Activated T-cell treated with anti-CD3 and anti-CD28 coated beads, Interleukin-2, amount 50 U/mL, for 72 hours (primary cell): ENCODE results near the gene ARHGAP24. TPM values are rescaled to one million over a fixed set of nuclear protein-coding genes. Genes with fewer than 3 reads are reported as not detected.

Experiments used
- ATAC-seq, 2 donors: fragments of 150-1000 bp; cut with Tn5 transposase; replicated peaks in 1 of 2; 2 replicates each; pipeline ENCODE4 v1.10.0; 2021; ENCODE audit warnings: moderate library complexity in 2 of 2, mild to moderate bottlenecking in 1 of 2
- DNase-seq, 2 donors: peaks; one replicate each; pipeline ENCODE4 v3.0.0; 2021 to 2022; ENCODE audit warnings: mixed read lengths in 1 of 2
- H3K27ac Mint-ChIP-seq: one replicate; pipeline ENCODE4 v1.8.0; 2022; ENCODE audit warnings: mild to moderate bottlenecking, moderate library complexity, mixed read lengths
- H3K27me3 Mint-ChIP-seq: one replicate; pipeline ENCODE4 v1.8.0; 2022; ENCODE audit warnings: low read depth, mixed read lengths
- H3K36me3 Mint-ChIP-seq, 2 donors: one replicate each; pipeline ENCODE4 v1.8.0; 2022; ENCODE audit warnings: mixed read lengths in 2 of 2, mild to moderate bottlenecking in 1 of 2; ENCODE audit not compliant: insufficient read depth in 2 of 2
- H3K4me1 Mint-ChIP-seq: one replicate; pipeline ENCODE4 v1.8.0; 2022; ENCODE audit warnings: low read depth, mixed read lengths
- H3K4me3 Mint-ChIP-seq, 2 donors: one replicate each; pipeline ENCODE4 v1.8.0; 2022; ENCODE audit warnings: mild to moderate bottlenecking in 2 of 2, mixed read lengths in 2 of 2, moderate library complexity in 2 of 2
- H3K9me3 Mint-ChIP-seq, 2 donors: one replicate each; pipeline ENCODE4 v1.8.0; 2022; ENCODE audit warnings: mixed read lengths in 2 of 2
- total RNA-seq, 2 donors: library from RNA; stranded (reverse); gene quantifications; one replicate each; pipeline ENCODE4 v1.2.3, GENCODE V29; 2022

Gene ARHGAP24
- total RNA-seq: not detected

- H3K9me3 Mint-ChIP-seq: peaks cover 0 to 2% of the 10 kb centered on the region in 2 donors
- no peaks in the 10 kb centered on the region for H3K36me3 Mint-ChIP-seq
- H3K4me3 Mint-ChIP-seq: peak within 1 kb of the TSS; percentile 57 to 60
- peaks cover 6% of the 10 kb centered on the region for H3K4me1 Mint-ChIP-seq
- no peak within 1 kb of the TSS for H3K27ac Mint-ChIP-seq
- DNase-seq (peak; percentile 7 to 13), ATAC-seq (peak; percentile 67 to 68)
- H3K27me3 Mint-ChIP-seq: peaks cover 23% of the 10 kb centered on the region
These were observed at the start of gene ARHGAP24 for GRCh38 chr4:85474818-85475630. Gene ARHGAP24 (plus strand): TSS chr4:85475150.

GRCh38 chr4:85426366-85426765, 48.6 kb upstream of the ARHGAP24 start:
- Mint-ChIP-seq H3K27me3 (no peaks in the 10 kb centered on the region), H3K9me3 (peaks cover 0 to 2% of the 10 kb centered on the region in 2 donors), H3K27ac (no peak overlapping the region), H3K4me3 (no peak overlapping the region), H3K36me3 (peaks cover 0 to 2% of the 10 kb centered on the region in 2 donors), H3K4me1 (no peaks in the 10 kb centered on the region)
- ATAC-seq (no peak), DNase-seq (no peak)

GRCh38 chr4:85427123-85427522, 47.8 kb upstream of the ARHGAP24 start:
- no peaks in the 10 kb centered on the region for H3K27me3 Mint-ChIP-seq
- DNase-seq (no peak), ATAC-seq (no peak)
- H3K36me3 Mint-ChIP-seq: peaks cover 0 to 2% of the 10 kb centered on the region in 2 donors
- no peaks in the 10 kb centered on the region for H3K4me1 Mint-ChIP-seq
- no peak overlapping the region for H3K27ac Mint-ChIP-seq
- H3K9me3 Mint-ChIP-seq: peaks cover 0 to 2% of the 10 kb centered on the region in 2 donors
- no peak overlapping the region for H3K4me3 Mint-ChIP-seq

GRCh38 chr4:85430226-85430625, 44.7 kb upstream of the ARHGAP24 start:
- ATAC-seq: no peak
- Mint-ChIP-seq H3K9me3 (peaks cover 0 to 2% of the 10 kb centered on the region in 2 donors), H3K27me3 (no peaks in the 10 kb centered on the region), H3K36me3 (peaks cover 0 to 2% of the 10 kb centered on the region in 2 donors), H3K4me3 (no peak overlapping the region), H3K4me1 (no peaks in the 10 kb centered on the region), H3K27ac (no peak overlapping the region)
- no peak for DNase-seq

- Mint-ChIP-seq H3K27me3 (no peaks in the 10 kb centered on the region), H3K27ac (no peak overlapping the region), H3K4me1 (no peaks in the 10 kb centered on the region), H3K36me3 (peaks cover 0 to 2% of the 10 kb centered on the region in 2 donors), H3K9me3 (peaks cover 0 to 2% of the 10 kb centered on the region in 2 donors), H3K4me3 (no peak overlapping the region)
- DNase-seq: no peak
- ATAC-seq: no peak
These were observed 44.3 kb upstream of the ARHGAP24 start for GRCh38 chr4:85430697-85431096.

- H3K9me3 Mint-ChIP-seq: peaks cover 0 to 2% of the 10 kb centered on the region in 2 donors
- ATAC-seq: no peak
These were observed 43.8 kb upstream of the ARHGAP24 start for GRCh38 chr4:85431156-85431555.

GRCh38 chr4:85431881-85432485, 43.0 kb upstream of the ARHGAP24 start:
- Mint-ChIP-seq H3K4me1 (no peaks in the 10 kb centered on the region), H3K4me3 (no peak overlapping the region), H3K27ac (no peak overlapping the region)

More at GRCh38 chr4:85431156-85431555, 43.8 kb upstream of the ARHGAP24 start:
- Mint-ChIP-seq H3K36me3 (peaks cover 0 to 2% of the 10 kb centered on the region in 2 donors), H3K27ac (no peak overlapping the region), H3K4me3 (no peak overlapping the region), H3K27me3 (no peaks in the 10 kb centered on the region), H3K4me1 (no peaks in the 10 kb centered on the region)
- DNase-seq: no peak

GRCh38 chr4:85445050-85445639, 29.8 kb upstream of the ARHGAP24 start:
- Mint-ChIP-seq H3K27me3 (no peaks in the 10 kb centered on the region), H3K9me3 (no peaks in the 10 kb centered on the region), H3K4me3 (no peak overlapping the region), H3K27ac (no peak overlapping the region), H3K4me1 (no peaks in the 10 kb centered on the region), H3K36me3 (no peaks in the 10 kb centered on the region)
- DNase-seq: no peak
- no peak for ATAC-seq

More at GRCh38 chr4:85431881-85432485, 43.0 kb upstream of the ARHGAP24 start:
- H3K36me3 Mint-ChIP-seq: peaks cover 0 to 2% of the 10 kb centered on the region in 2 donors
- H3K27me3 Mint-ChIP-seq: no peaks in the 10 kb centered on the region
- DNase-seq (no peak), ATAC-seq (no peak)
- peaks cover 2 to 4% of the 10 kb centered on the region in 2 donors for H3K9me3 Mint-ChIP-seq

GRCh38 chr4:85446141-85446861, 28.6 kb upstream of the ARHGAP24 start:
- Mint-ChIP-seq H3K9me3 (no peaks in the 10 kb centered on the region), H3K4me1 (no peaks in the 10 kb centered on the region), H3K4me3 (no peak overlapping the region), H3K27me3 (no peaks in the 10 kb centered on the region), H3K36me3 (no peaks in the 10 kb centered on the region), H3K27ac (no peak overlapping the region)
- DNase-seq (no peak), ATAC-seq (no peak)

- Mint-ChIP-seq H3K9me3 (no peaks in the 10 kb centered on the region), H3K36me3 (no peaks in the 10 kb centered on the region), H3K27ac (no peak overlapping the region), H3K27me3 (no peaks in the 10 kb centered on the region), H3K4me3 (no peak overlapping the region), H3K4me1 (no peaks in the 10 kb centered on the region)
- ATAC-seq (no peak), DNase-seq (no peak)
These were observed 25.8 kb upstream of the ARHGAP24 start for GRCh38 chr4:85448906-85449890.

- Mint-ChIP-seq H3K36me3 (no peaks in the 10 kb centered on the region), H3K27ac (no peak overlapping the region), H3K4me3 (no peak overlapping the region), H3K9me3 (no peaks in the 10 kb centered on the region), H3K4me1 (no peaks in the 10 kb centered on the region), H3K27me3 (no peaks in the 10 kb centered on the region)
- DNase-seq (no peak), ATAC-seq (no peak)
These were observed 22.8 kb upstream of the ARHGAP24 start for GRCh38 chr4:85452058-85452731.
